ENCODE data around the gene VAV2. TPM values are rescaled to one million over a fixed set of nuclear protein-coding genes. Genes with fewer than 3 reads are reported as not detected.

The VAV2 gene
- total RNA-seq, 2 experiments from 2014 or later, result 11.0 to 27.8 TPM

- intact Hi-C loops (cut with micrococcal nuclease; ENCODE audit: unreplicated experiment), result no loop called here
- ChIA-PET POLR2A (no interaction called here), CTCF (ENCODE audit: unreplicated experiment) (no interaction called here)
- BruUV-seq (replicated peaks), result no TSS peak
- DNase-seq (ENCODE audit: low spot score), result no peak
- H3K9me3 ChIP-seq (ENCODE audit: low read length), result peaks cover under 1% of the 10 kb centered on the region; the same call in 1 of the 2 replicates
- no peak overlapping the region for H3K27ac ChIP-seq (ENCODE audit: low read depth, low read length, poor library complexity, severe bottlenecking)
- no peaks in the 10 kb centered on the region for H3K4me1 ChIP-seq (ENCODE audit: insufficient read depth, low read length, poor library complexity, severe bottlenecking)
- TF ChIP-seq CTCF (conservative IDR thresholded peaks at IDR 0.05; ENCODE audit: low read length) (no peak), EZH2phosphoT487 (IDR thresholded peaks at IDR 0.05; ENCODE audit: borderline replicate concordance, low read depth, low read length) (no peak)
- H4K20me1 ChIP-seq (ENCODE audit: insufficient read depth, low read length), result no peaks in the 10 kb centered on the region
- H3K79me2 ChIP-seq (ENCODE audit: insufficient read depth, low read depth, low read length), result no peaks in the 10 kb centered on the region
- no peaks in the 10 kb centered on the region for H3K9me2 ChIP-seq (ENCODE audit: insufficient read depth, low read length)
- no peak overlapping the region for H3K4me2 ChIP-seq (ENCODE audit: low read length)
- no peak overlapping the region for H2AFZ ChIP-seq (ENCODE audit: low read length)
- H3K36me3 ChIP-seq (ENCODE audit: insufficient read depth, low read length), result peaks cover 9% of the 10 kb centered on the region; the same call in 1 of the 2 replicates
- H3K4me3 ChIP-seq (ENCODE audit: low read depth, low read length, poor library complexity, severe bottlenecking), result no peak overlapping the region
These were observed 230.4 kb downstream of the VAV2 start for GRCh38 chr9:133761641-133762248.

GRCh38 chr9:133760713-133761290 lies 231.3 kb downstream of the VAV2 start:
- no peak for DNase-seq (ENCODE audit: low spot score)

More at GRCh38 chr9:133760713-133761290, 231.3 kb downstream of the VAV2 start:
- Histone ChIP-seq H3K9me2 (ENCODE audit: insufficient read depth, low read length) (no peaks in the 10 kb centered on the region), H3K36me3 (ENCODE audit: insufficient read depth, low read length) (peaks cover 9% of the 10 kb centered on the region; the same call in 1 of the 2 replicates), H4K20me1 (ENCODE audit: insufficient read depth, low read length) (no peaks in the 10 kb centered on the region), H3K27ac (ENCODE audit: low read depth, low read length, poor library complexity, severe bottlenecking) (no peak overlapping the region), H3K9me3 (ENCODE audit: low read length) (no peaks in the 10 kb centered on the region), H3K79me2 (ENCODE audit: insufficient read depth, low read depth, low read length) (no peaks in the 10 kb centered on the region), H3K4me3 (ENCODE audit: low read depth, low read length, poor library complexity, severe bottlenecking) (no peak overlapping the region), H2AFZ (ENCODE audit: low read length) (no peak overlapping the region), H3K4me2 (ENCODE audit: low read length) (no peak overlapping the region), H3K4me1 (ENCODE audit: insufficient read depth, low read length, poor library complexity, severe bottlenecking) (no peaks in the 10 kb centered on the region)
- TF ChIP-seq CTCF (conservative IDR thresholded peaks at IDR 0.05; ENCODE audit: low read length) (no peak), EZH2phosphoT487 (IDR thresholded peaks at IDR 0.05; ENCODE audit: borderline replicate concordance, low read depth, low read length) (no peak)
- ChIA-PET CTCF (ENCODE audit: unreplicated experiment) (no interaction called here), POLR2A (no interaction called here)
- intact Hi-C loops (cut with micrococcal nuclease; ENCODE audit: unreplicated experiment), result no loop called here
- BruUV-seq (replicated peaks), result no TSS peak
